ENCODE data around the gene ASB18.

Gene ASB18

DNA sequence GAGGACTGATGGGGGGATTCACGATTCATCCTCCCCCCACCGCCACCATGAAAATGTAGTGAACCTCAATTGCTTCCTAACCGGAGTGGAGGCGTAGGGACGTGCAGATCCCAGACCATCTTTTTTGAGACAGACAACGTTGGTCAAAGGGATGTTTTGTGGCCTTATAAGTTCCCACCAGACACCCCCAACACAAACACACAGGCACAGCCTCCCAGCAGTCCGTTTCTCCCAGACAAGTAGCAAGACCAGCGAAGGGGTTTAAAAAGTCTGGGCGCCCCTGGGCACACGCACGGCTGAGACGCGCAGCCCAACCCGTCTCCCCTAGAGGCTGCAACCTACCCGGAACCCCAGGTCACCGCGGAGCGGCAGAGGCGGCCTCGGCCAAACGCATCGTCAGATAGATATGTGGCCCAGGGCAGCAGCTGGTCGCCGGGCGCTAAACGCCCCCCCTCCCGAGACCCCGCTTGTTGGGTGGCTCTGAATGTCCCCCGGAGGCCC is 97.4 kb downstream of the ASB18 start:
- no peak overlapping the region for H3K4me3 ChIP-seq (ENCODE audit: low read length)
- TF ChIP-seq ZNF274 (IDR thresholded peaks at IDR 0.05; ENCODE audit: low read depth, low read length): no peak

- no peak overlapping the region for H3K4me3 ChIP-seq (ENCODE audit: low read length)
- no peak for TF ChIP-seq ZNF274 (IDR thresholded peaks at IDR 0.05; ENCODE audit: low read depth, low read length)
These were observed 98.1 kb downstream of the ASB18 start for GRCh38 chr2:236165842-236166795.

- no peak overlapping the region for H3K4me3 ChIP-seq (ENCODE audit: low read length)
- no peak for TF ChIP-seq ZNF274 (IDR thresholded peaks at IDR 0.05; ENCODE audit: low read depth, low read length)
These were observed 99.0 kb downstream of the ASB18 start for GRCh38 chr2:236164925-236165841.

DNA sequence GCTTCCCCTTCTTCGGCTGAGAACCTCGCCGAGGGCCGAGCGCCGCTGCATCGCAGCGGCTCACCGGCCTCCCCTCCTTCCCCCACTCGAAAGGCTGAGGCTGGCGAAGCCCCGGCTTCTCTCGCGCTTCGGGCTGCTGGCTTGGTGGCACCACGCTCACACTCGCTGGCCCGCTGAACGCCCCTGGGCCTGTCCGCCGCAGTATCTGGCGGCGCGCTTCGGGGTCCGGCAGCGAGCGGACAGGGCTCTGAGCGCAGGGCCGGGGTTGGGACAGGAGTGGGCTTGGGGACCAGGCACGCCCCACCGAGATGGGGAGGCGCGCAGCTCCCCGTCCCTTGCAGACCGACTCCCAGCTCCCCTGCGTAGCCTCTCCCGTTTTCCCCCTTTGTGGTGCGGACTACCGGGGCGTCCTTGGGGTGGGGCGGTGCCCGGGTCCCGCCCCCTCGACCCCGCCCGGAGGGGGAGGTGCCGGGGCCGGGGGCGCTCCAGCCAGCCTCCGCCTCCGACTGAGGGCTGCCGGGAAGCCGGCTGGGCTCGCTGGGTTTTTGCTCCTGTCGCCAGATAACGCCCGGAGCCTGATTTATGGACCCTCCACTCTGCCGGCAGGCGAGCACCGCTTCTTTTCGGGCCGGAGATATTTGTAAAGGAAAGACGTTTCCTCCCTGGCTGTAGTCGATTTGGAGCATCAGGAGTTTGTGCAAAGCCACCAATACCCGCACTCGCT is 99.8 kb downstream of the ASB18 start:
- TF ChIP-seq ZNF274 (IDR thresholded peaks at IDR 0.05; ENCODE audit: low read depth, low read length): no peak
- H3K4me3 ChIP-seq (ENCODE audit: low read length): no peak overlapping the region

GRCh38 chr2:236163471-236164200 is 100.6 kb downstream of the ASB18 start:
- H3K4me3 ChIP-seq (ENCODE audit: low read length): no peak overlapping the region
- no peak for TF ChIP-seq ZNF274 (IDR thresholded peaks at IDR 0.05; ENCODE audit: low read depth, low read length)

- H3K4me3 ChIP-seq (ENCODE audit: low read length): no peak overlapping the region
These were observed 101.2 kb downstream of the ASB18 start for GRCh38 chr2:236162882-236163470.

DNA sequence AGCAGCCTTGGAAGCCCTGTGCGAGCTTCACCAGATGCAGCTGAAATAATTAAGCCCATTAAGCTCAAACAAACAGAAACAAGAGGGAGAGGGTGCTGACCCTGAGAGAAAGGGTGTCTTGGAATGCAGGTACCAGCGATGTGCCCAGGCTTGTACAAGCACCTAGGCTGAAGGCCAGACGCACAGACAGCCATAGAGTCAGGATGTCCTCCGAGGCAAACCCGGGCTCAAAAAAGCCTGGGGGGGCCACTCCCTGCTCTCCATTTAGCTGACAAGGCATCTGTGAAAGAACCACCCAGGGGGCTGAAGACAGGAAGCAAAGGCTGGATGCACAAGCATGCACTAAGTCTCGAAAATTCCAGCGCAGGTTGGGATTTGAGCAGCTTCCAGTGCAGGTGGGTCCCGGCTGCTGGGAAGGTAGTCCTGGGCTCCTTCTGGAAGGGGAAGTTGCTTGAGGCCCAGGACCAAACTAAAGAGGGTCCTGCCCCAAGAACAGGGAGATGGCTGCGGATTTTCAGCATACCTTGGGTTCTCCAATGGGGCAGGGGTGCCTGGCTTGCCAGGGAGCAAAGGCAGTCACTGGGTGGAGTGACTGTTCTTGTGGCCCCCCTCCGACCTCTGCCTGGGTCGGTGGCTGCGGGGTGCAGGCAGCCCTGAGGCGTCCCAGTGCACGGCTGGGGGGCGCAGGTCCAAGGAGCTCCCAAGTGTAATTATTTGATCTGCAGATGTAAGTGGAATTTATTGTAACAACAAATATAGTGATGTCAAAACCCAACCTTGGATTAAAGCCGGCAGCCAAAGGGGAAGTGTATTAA is 102.0 kb downstream of the ASB18 start:
- TF ChIP-seq ZNF274 (IDR thresholded peaks at IDR 0.05; ENCODE audit: low read depth, low read length): no peak
- no peak overlapping the region for H3K4me3 ChIP-seq (ENCODE audit: low read length)

More at GRCh38 chr2:236162882-236163470, 101.2 kb downstream of the ASB18 start:
- TF ChIP-seq ZNF274 (IDR thresholded peaks at IDR 0.05; ENCODE audit: low read depth, low read length): no peak

DNA sequence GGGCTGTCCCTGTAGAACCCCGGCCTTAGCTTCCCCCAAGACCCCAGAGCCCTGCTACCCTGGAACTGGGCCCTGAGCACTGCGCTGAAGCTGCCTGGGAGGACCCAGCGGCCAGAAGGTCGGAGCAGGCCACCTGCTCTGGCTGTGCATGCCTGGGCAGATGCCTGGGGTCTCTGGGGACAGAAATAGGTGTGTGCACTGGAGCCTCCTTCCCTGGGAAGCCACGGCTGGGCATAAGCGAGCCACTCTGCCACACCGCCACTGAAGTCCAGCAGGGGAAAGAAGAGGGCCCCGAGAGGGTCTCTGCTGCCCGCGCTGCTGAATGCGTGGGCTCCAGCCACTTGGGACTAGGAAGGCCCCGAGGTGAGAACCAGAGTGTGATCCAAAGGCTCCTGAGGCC is 102.7 kb downstream of the ASB18 start:
- no peak for TF ChIP-seq ZNF274 (IDR thresholded peaks at IDR 0.05; ENCODE audit: low read depth, low read length)

GRCh38 chr2:236161082-236161462 is 103.1 kb downstream of the ASB18 start:
- no peak for TF ChIP-seq ZNF274 (IDR thresholded peaks at IDR 0.05; ENCODE audit: low read depth, low read length)
- no peak overlapping the region for H3K4me3 ChIP-seq (ENCODE audit: low read length)

More for the DNA sequence above, 102.7 kb downstream of the ASB18 start:
- H3K4me3 ChIP-seq (ENCODE audit: low read length): no peak overlapping the region

GRCh38 chr2:236160366-236161081 is 103.7 kb downstream of the ASB18 start:
- no peak for TF ChIP-seq ZNF274 (IDR thresholded peaks at IDR 0.05; ENCODE audit: low read depth, low read length)
- H3K4me3 ChIP-seq (ENCODE audit: low read length): no peak overlapping the region

GRCh38 chr2:236159778-236160170 is 104.4 kb downstream of the ASB18 start:
- no peak for TF ChIP-seq ZNF274 (IDR thresholded peaks at IDR 0.05; ENCODE audit: low read depth, low read length)
- H3K4me3 ChIP-seq (ENCODE audit: low read length): no peak overlapping the region

Measured in GM08714 (cell line).